HG02973 (cell line): ENCODE results near the gene SRMS.
"Not testable (repeated sequence)": the region's sequence is repeated elsewhere in the genome, so short reads cannot be mapped to it uniquely, and the experiment has no call there.

Experiments used
- ATAC-seq: cut with Tn5 transposase; IDR thresholded peaks from one replicate; pipeline ENCODE4 v1.9.1; 2021; ENCODE audit warnings: moderate library complexity; ENCODE audit not compliant: unreplicated experiment

Gene SRMS

GRCh38 chr20:63566395-63567135 is 19.0 kb upstream of the SRMS start:
- no peak for ATAC-seq

DNA sequence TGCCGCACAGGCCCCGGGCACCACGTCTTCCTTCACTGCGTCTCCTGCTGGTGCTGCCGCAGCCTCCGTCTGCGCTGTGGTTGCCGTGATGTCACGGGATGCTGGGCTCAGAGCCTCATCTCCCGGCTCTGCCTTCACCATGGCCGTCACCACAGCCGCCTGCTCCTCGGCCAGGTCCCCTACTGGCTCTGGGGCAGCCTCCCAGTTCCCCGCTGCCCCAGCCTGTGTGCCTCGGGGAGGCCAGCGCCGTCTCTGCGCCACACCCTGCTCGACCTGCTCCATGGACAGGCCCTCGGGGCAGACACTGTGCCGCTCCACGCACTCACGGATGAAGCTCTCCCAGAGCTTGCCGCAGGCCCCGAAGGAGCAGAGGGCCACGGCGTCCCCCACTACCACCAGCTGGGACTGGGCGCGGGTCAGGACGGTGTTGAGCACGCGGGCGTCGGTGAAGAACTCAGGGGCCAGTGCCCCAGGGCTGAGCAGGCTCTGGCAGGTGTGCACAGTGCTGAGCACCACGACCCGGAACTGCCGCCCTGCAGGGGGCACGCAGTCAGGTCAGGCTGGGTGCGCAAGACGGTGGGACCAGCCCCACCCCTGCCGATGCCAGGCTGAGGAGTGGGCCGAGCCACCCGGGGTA is 18.3 kb upstream of the SRMS start:
- no peak for ATAC-seq

- no peak for ATAC-seq
Measured at GRCh38 chr20:63565021-63565698, 17.6 kb upstream of the SRMS start.

DNA sequence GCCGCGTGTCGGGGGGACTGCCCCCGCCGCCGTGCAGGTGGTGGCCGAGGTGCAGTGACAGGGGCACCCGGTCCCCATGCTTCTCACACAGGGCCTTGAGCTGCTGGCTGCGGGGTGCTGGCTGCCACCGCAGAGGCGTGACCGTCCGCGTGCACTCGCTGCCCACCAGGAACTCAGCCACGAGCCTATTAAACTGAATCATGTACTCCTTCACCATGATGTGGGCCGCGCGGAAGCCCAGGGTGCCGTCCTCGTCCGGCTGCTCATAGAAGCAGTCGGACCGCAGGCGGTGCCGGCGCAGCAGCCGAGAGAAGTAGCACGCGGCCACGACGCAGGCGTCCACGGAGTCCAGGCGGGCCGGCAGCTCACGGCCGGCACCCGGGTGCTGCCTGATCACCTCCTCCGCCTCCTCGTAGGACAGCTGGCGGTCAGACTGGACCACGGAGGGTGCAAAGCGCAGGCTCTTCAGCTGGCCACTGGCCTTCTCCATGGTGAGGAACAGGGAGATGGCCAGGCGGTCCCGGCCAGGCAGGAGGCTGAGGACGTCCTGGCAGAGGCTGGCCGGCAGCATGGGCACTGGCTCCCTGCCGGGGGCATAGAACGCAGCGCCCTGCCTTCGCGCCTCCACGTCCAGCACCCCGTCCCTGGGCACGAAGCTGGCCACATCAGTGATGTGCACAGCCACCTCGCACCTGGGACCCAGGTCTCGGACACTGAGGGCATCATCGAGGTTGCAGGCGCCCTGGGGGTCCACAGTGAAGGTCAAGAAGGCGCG is 16.7 kb upstream of the SRMS start:
- ATAC-seq = no peak

DNA sequence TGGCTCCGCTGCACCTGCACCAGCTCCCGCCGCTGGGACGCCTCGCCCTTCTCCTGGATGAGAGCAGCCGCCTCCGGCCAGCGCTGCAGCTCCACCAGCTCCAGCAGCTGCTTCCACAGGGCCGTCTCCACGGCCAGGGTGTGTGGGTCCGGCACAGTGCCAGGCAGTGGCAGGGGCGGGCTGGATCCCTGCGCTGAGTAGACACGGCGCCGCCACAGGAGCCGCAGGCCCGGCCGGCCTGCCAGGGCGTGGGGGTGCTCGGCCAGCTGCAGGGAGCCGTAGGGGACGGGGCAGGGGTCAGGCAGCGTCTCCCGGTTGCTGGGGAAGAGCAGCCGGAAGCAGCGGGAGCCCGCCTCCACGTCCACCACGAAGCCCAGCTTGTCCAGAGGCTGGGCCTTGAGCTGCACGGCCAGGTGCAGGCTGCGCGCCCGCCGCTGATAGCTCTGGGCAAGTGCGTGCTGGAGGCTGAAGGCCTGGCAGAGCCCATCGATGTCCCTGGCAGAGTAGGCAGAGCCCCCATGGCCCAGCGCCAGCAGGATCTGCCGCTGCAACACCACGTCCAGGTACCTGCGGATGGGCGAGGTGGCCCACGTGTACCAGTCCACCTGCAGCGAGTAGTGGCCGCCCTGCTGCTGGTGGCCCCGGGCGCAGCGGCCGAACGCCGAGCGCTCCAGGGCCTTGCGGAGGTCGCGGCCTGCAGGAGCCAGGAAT is 15.8 kb upstream of the SRMS start:
- ATAC-seq = no peak

GRCh38 chr20:63562461-63563224 is 15.1 kb upstream of the SRMS start:
- ATAC-seq = no peak

GRCh38 chr20:63561624-63562396 is 14.3 kb upstream of the SRMS start:
- no peak for ATAC-seq

DNA sequence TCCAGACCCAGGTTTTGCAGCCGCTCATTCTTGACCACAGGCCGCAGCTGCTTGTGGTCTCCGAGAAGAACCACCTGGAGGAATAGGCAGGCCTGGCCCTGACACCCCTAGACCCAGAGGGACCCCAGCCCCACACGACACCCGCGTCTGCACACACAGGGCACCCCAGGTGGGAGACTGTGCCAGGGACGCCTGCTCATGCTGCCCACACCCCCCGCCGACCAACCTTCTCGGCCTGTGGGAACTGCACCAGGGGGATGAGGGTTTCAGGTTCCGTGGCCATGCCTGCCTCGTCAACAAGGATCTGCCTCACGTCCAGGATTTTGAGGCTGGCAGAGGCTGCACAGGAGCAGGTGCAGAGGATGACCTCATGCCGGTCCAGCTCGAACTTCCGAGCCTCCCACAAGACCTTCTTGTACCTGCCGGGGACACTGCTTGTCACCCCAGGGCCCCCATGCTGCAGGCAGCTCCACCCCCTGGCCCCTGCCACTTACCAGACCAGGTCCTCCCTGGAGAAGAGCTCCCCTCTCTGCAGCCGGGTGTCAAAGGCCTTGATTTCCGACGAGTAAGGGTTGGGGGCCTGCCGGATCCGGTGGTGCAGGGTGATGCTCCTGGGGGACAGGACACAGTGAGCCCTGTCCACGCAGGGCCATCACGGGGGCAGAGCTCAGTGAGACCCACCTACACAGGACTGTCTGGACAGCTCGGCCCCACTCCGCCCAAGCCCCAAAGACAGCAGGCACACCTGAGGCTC is 13.5 kb upstream of the SRMS start:
- no peak for ATAC-seq

GRCh38 chr20:63560333-63560805 is 12.8 kb upstream of the SRMS start:
- no peak for ATAC-seq

DNA sequence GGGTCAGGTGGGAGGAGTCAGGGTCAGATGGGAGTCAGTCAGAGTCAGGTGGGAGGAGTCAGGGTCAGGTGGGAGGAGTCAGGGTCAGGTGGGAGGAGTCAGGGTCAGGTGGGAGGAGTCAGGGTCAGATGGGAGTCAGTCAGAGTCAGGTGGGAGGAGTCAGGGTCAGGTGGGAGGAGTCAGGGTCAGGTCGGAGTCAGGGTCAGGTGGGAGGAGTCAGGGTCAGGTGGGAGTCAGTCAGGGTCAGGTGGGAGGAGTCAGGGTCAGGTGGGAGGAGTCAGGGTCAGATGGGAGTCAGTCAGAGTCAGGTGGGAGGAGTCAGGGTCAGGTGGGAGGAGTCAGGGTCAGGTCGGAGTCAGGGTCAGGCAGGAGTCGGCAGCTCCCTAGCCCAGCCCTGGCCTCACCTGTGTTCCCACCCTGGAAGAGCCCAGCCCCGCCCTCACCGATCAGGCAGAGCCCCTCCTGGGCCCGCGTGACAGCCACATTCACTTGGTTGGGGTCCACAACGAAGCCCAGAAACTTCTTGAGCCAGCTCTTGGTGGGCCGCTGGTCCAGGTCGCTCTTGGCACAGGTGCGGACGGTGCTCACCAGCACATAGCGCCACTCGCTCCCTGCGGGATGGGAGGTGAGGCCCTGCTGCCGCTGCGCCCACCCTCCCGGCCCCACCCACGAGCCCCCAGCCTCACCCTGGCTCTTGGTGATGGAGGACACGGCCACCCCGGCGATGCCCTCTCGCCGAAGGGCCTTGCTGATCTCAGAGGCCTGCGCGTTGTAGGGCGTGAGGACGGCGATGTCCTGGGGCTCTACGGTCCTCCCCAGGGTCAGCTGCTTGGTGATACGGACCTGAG is 12.2 kb upstream of the SRMS start:
- ATAC-seq = not testable (repeated sequence)

DNA sequence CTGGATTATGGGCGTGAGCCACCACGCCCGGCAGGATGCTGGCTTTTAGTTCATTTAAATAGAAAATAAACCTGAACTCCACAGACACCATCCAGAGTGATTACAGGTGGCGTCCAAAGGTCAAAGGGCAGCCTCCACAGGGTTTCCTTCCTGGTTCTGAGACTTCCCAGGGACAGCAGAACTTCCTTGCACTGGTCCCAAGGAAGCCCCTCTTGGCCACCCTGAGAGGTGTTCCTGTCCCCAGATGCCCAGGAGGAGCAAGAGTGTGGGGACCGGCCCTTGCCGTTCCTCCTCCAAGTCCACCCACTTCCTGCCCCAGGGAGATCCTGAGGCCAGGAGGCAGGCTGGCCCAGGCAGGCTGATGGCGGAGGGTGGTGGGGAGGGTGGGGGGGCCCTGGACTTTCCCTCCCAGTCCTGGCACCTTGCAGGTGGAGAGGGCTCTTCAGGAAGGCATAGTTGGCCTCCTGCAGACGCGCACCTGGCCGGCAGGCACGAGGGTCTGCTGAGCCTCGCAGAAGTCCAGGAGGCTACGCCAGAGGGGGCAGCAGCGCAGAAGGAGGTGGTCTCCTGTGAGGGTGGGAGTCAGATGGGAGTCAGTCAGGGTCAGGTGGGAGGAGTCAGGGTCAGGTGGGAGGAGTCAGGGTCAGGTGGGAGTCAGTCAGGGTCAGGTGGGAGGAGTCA is 11.4 kb upstream of the SRMS start:
- ATAC-seq = no peak

DNA sequence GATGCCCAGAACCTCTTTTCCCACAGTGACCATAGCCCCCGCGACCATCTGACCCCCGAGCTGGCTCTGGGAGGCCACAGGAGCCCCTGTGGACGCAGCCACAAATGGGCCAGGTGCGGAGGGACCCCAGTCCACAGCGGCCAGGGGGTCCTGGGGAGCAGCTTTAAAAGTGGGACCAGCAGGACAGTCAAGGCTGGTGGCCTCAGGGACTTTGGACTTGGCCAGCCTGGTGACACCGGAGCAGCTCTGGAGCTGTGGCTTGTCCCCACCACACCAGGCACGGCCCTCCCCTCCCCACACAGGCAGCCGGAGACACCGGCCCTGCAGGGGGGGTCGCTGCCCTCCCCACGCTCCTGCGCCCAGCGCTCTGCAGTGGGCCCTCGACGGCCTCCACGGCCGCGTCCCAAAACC is 9.9 kb upstream of the SRMS start:
- ATAC-seq = no peak

GRCh38 chr20:63556873-63557478 is 9.4 kb upstream of the SRMS start:
- ATAC-seq = no peak

- ATAC-seq = no peak
Measured at GRCh38 chr20:63555661-63556381, 8.3 kb upstream of the SRMS start.

- ATAC-seq = no peak
Measured at GRCh38 chr20:63554361-63555278, 7.1 kb upstream of the SRMS start.
